ENCODE data around the gene TMPRSS12.
A peak's percentile ranks its signal among the peaks of the same experiment; 100 is the strongest.

The TMPRSS12 gene

GRCh38 chr12:50934981-50935807 is 92.5 kb downstream of the TMPRSS12 start:
- peak; percentile 73 for DNase-seq (ENCODE audit: low read depth)
- no peak for TF ChIP-seq CTCF (conservative IDR thresholded peaks at IDR 0.05; ENCODE audit: low read depth, low read length)
- no peak overlapping the region for H3K4me3 ChIP-seq (ENCODE audit: low read depth, low read length)

DNA sequence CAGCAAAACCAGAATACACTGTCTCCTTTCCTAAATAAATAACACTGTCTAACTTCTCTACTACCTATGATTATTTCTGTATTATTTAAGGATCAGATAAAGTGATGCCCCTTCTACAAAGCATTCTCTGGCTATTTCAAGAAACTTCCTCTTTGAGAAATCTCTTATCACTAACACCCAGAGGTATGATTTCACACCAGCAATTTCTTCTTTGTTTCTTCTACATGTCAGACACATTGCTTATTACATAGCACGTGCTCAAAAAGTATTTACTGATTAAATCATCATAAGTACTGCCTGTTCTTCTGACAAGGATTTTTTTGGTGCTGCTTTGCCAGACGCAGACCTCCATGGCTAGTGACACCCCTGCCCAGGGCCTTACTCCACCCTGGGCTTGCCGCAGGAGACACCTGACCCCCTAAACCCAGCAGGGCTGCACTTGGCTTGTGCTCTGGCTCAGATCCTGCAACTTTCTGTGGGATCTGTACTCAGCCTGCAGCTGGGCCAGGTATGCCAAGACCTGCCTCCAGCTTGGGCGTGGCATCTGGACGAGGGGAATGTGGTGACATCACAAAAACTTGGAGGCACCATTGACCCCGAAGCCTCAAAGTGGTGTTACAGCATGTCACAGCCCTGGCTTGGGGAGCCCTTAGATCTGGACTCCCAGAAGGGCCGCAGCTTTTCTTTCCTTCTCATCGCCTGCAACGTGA is 94.2 kb downstream of the TMPRSS12 start:
- TF ChIP-seq CTCF (conservative IDR thresholded peaks at IDR 0.05; ENCODE audit: low read depth, low read length): no peak
- no peak for DNase-seq (ENCODE audit: low read depth)
- no peak overlapping the region for H3K4me3 ChIP-seq (ENCODE audit: low read depth, low read length)
